Heart right ventricle (tissue), 16 donors: ENCODE data around the gene ZNF780B. TPM values are rescaled to one million over a fixed set of nuclear protein-coding genes. Genes with fewer than 3 reads are reported as not detected.

Experiments
- ATAC-seq, 8 donors: fragments of 200-7000 bp; cut with Tn5 transposase; one replicate each; pipeline ENCODE4 v1.9.1; 2020; ENCODE audit warnings: mild to moderate bottlenecking in 8 of 8, moderate library complexity in 8 of 8, moderate number of reproducible peaks in 1 of 8
- DNase-seq, 2 donors: peaks; one replicate each; pipeline ENCODE4 v3.0.0-alpha.2; 2020
- H3K27ac ChIP-seq, 10 donors: fragments of 200-600 bp; sonication (generic) in 2 of 10; one replicate each; pipeline versions ENCODE4 v1.5.0 to v1.8.0; 2020 to 2022; ENCODE audit warnings: mild to moderate bottlenecking in 3 of 10
- H3K27me3 ChIP-seq, 7 donors: fragments of 200-600 bp; one replicate each; pipeline ENCODE4 v1.8.0; 2021 to 2022; ENCODE audit warnings: mild to moderate bottlenecking in 2 of 7
- H3K36me3 ChIP-seq, 9 donors: fragments of 200-600 bp; sonication (generic) in 1 of 9; one replicate each; pipeline versions ENCODE4 v1.5.0 to v1.8.0; 2020 to 2022; ENCODE audit warnings: mild to moderate bottlenecking in 2 of 9
- H3K4me1 ChIP-seq, 9 donors: fragments of 200-600 bp; sonication (generic) in 1 of 9; one replicate each; pipeline versions ENCODE4 v1.5.0 to v1.8.0; 2020 to 2022; ENCODE audit warnings: mild to moderate bottlenecking in 4 of 9
- H3K4me3 ChIP-seq, 10 donors: fragments of 200-600 bp; sonication (generic) in 2 of 10; one replicate each; pipeline versions ENCODE4 v1.5.0 to v1.8.0; 2020 to 2022; ENCODE audit warnings: mild to moderate bottlenecking in 7 of 10, moderate library complexity in 2 of 10
- H3K9me3 ChIP-seq, 11 donors: fragments of 200-600 bp in 10 of 11; sonication (generic) in 2 of 11; one replicate each; pipeline versions ENCODE4 v1.5.0 to v1.8.0; 2013 to 2022; ENCODE audit warnings: mild to moderate bottlenecking in 2 of 11, control low read depth in 1 of 11, moderate library complexity in 1 of 11
- CTCF ChIP-seq, 9 donors: fragments of 200-600 bp; sonication (generic) in 2 of 9; IDR thresholded peaks; one replicate each; pipeline versions ENCODE4 v1.5.0 to v1.8.0; 2021 to 2022; ENCODE audit warnings: antibody characterized with exemption in 9 of 9, mild to moderate bottlenecking in 5 of 9, moderate library complexity in 1 of 9
- WGBS, 2 donors: extraction: QIAGEN DNeasy Blood & Tissue Kit; methylation state at CpG; one replicate each; pipeline ENCODE4 v1.1.7; 2013; ENCODE audit warnings: inconsistent platforms in 1 of 2; 5-methylcytosine and 5-hydroxymethylcytosine counted together
- intact Hi-C, 10 donors: fragments of 100-400 bp; cut with DNase I; formaldehyde crosslinking; loops; one replicate each; pipeline versions ENCODE4 v1.11.1 to v1.14.2; 2022
- long read RNA-seq, 3 donors: library from polyadenylated mRNA; unstranded; transcript quantifications; one replicate each; pipeline ENCODE4 v2.0.0, GENCODE V29; 2020 to 2021
- polyA plus RNA-seq, 2 donors: library from polyadenylated mRNA; stranded (reverse); fragments of 200-250 nt; gene quantifications; one replicate each; pipeline ENCODE4 v1.2.3, GENCODE V29; 2013
- total RNA-seq, 10 donors: library from RNA; stranded (reverse); fragmentation: NEBNext Ultra II Directional in 3 of 10; extraction: Animal tissue kit (Norgen Biotek cat#: 25700) in 3 of 10; gene quantifications; one replicate each; pipeline versions ENCODE4 v1.2.1 to v1.2.4, GENCODE V29; 2021 to 2023
- donor health status: Arrhythmogenic right ventricular cardiomyopathy.
- donor health status: ischemic (EF 13 %, LVEDD 7.1; RV severe dilation, severe dysfunction).
- donor health status: healthy with polysubstance abuse.
- donor health status: DM: no; HTN: yes; CAD: no.
- donor health status: DM: no; HTN: no; CAD: no.
- donor health status: ischemic (EF 25% LVEDD 6.9; RV normal size, moderate dysfunction).
- donor health status: ischemic (EF 25% LVEDD 5.7; RV mildly dilated, moderate dysfunction).
- donor health status: healthy.
- donor health status: DM: yes; HTN: yes; CAD: no.
- donor health status: Ischemic cardiomyopathy.
- donor health status: ischemic (EF 35%, LVEDD 5.7; RV mildly dilated, moderate dysfunction).
- donor health status: nonischemic (EF 11% LVEDD 7.7; RV severe dilation, severe dysfunction).
- donor health status: DM: yes; HTN: yes; CAD: no.
- donor health status: PGD.
- donor health status: ischemic (EF 29% LVEDD 5.4; RV normal size, mild dysfunction).
- donor health status: nonischemic (EF 23%, LVEDD 6.1; RV moderate dilation, normal function).

The ZNF780B gene
- total RNA-seq (10 to 100 TPM; 20.6 to 29.7 (median 25.8) TPM), polyA plus RNA-seq (10 to 100 TPM in 1 of 2 donors, 1 to 10 TPM in 1; 3.1 to 18.1 TPM)
- long read RNA-seq, donor 1, full-length matches to known transcripts, result 1 of 3 reads
- long read RNA-seq, donor 1, partial matches to known transcripts, result 0 of 3 reads
- long read RNA-seq, donor 1, other reads (novel, unspliced or antisense), result 2 of 3 reads
- long read RNA-seq, donor 2, full-length matches to known transcripts, result 1 of 5 reads
- long read RNA-seq, donor 2, partial matches to known transcripts, result 0 of 5 reads
- long read RNA-seq, donor 2, other reads (novel, unspliced or antisense), result 4 of 5 reads
- long read RNA-seq, donor 3, full-length matches to known transcripts, result 1 of 3 reads
- long read RNA-seq, donor 3, partial matches to known transcripts, result 0 of 3 reads
- long read RNA-seq, donor 3, other reads (novel, unspliced or antisense), result 2 of 3 reads

DNA sequence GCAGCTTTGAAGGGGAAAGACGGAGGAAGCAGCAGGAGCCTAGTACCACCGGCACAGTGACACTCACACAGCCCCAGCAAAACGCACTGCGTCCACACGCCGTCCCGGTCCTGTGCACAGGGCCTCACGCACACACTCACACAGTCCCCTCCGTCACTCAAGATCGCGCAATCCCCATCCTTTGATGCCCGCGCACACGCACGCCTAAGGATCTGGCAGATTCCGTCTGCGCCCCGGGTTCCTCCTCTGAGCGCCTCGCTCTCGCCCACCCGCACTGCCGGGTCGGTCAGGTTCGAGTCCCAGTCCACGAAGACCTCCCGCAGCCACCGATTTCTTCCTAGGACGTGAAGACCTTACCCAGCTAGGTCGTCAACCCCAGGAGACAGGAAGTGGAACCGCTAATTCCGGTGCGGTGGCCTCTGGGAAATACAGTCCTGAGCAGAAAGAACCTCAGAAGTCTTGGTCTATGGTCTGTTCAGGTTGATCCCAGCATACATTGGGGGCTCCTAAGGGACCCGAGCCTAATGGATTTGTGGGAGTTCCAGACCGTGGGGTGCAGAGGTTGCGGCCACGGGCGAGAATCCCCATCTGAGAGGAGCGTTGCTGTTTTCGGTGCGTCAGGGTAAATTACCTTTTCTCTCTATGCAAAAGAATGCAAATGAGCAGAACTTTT is at the start of gene ZNF780B:
TSS of gene ZNF780B (minus strand) at position 400 of the 673 bp plus-strand sequence. CDS start 5,899 bp downstream, outside the sequence.
- H3K36me3 ChIP-seq, result no peaks in the 10 kb centered on the region
- no peaks in the 10 kb centered on the region for H3K27me3 ChIP-seq
- H3K27ac ChIP-seq, result peak within 1 kb of the TSS; percentile 59 to 84 (median 81)
- H3K4me3 ChIP-seq, result peak within 1 kb of the TSS; percentile 68 to 89 (median 78)
- 0 to 1% methylated on average over 41 of the region's 41 CpGs for WGBS, 2 donors
- DNase-seq (peak; percentile 45 to 54), ATAC-seq (peak; percentile 89 to 99 (median 96))
- intact Hi-C loops, result loop anchor here in 3 of 10 donors (10.0 kb wide), 1 partner anchor 51 kb away; no protein-coding TSS in a partner anchor
- no peak for TF ChIP-seq CTCF (IDR thresholded peaks at IDR 0.05)
- H3K4me1 ChIP-seq, result peaks cover 0 to 31% (median 16%) of the 10 kb centered on the region in 9 donors
- H3K9me3 ChIP-seq, result peaks cover 0 to 50% (median 20%) of the 10 kb centered on the region in 11 donors

DNA sequence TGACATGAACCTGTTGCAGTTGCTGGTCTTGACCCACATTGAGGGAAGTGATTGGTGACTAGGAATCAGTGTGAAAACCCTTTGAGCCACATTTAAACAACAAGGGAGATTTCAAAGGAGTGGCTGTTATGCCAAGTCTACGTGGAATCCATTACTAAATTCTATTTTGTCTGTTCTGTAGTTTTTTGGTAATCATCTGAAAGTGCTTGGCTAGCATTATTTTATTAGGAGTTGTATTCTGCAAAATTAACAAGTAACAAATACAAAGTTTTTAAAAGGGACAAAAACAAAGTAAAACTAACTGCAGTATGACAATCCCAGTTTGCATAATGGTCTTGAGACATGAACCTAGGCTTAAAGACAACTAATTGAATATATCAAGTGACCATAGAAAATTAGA is 48.7 kb upstream of the ZNF780B start:
- intact Hi-C loops, result no loop called here
- WGBS, 2 donors, result 45 to 52% methylated on average over 1 of the region's 1 CpG

DNA sequence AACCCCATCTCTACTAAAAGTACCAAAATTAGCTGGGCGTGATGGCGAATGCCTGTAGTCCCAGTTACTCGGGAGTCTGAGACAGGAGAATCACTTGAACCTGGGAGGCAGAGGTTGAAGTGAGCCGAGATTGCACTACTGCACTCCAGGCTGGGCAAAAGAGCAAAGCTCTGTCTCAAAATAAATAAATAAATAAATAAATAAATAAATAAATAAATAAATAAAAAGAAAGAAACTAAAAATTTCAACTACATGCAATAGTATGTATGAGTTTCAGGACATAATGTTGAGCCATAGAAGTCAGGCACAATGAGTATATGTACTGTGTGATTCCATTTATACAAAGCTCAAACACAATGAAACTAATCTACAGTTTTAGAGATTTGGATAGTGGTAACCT is 47.6 kb upstream of the ZNF780B start:
- intact Hi-C loops, result no loop called here
- H3K4me1 ChIP-seq, result no peaks in the 10 kb centered on the region
- TF ChIP-seq CTCF (IDR thresholded peaks at IDR 0.05), result no peak

More for the DNA sequence above, 48.7 kb upstream of the ZNF780B start:
- no peak for ATAC-seq
- no peaks in the 10 kb centered on the region for H3K36me3 ChIP-seq
- H3K27ac ChIP-seq, result no peak overlapping the region
- no peak for TF ChIP-seq CTCF (IDR thresholded peaks at IDR 0.05)
- H3K9me3 ChIP-seq, result no peaks in the 10 kb centered on the region
- peaks cover 0 to 5% (median 0%) of the 10 kb centered on the region in 7 donors for H3K27me3 ChIP-seq
- no peaks in the 10 kb centered on the region for H3K4me1 ChIP-seq
- DNase-seq, result no peak
- no peak overlapping the region for H3K4me3 ChIP-seq

DNA sequence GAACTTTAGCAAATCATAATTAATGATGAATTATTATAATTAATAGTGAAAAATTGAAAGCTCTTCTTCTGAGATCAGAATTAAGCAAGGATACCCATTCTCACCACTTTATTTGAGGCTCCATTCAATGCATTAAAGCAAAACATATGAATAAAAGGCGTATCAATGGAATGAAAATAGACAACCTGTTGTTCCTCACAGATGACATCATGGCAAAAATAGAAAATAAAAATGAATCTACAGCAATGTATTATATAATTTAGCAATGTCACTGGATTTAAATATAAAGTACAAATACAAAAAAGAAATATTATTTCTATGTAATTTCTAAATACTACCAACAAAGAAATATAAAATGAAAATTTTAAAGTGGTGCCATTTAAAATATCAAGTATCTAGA is 45.8 kb upstream of the ZNF780B start:
- WGBS, 2 donors, result 75 to 86% methylated on average over 1 of the region's 1 CpG
- H3K36me3 ChIP-seq, result no peaks in the 10 kb centered on the region
- H3K27ac ChIP-seq, result no peak overlapping the region
- H3K4me1 ChIP-seq, result no peaks in the 10 kb centered on the region
- no peak for TF ChIP-seq CTCF (IDR thresholded peaks at IDR 0.05)
- no peak for ATAC-seq
- no peak for DNase-seq
- no peaks in the 10 kb centered on the region for H3K9me3 ChIP-seq
- H3K4me3 ChIP-seq, result no peak overlapping the region
- intact Hi-C loops, result no loop called here
- H3K27me3 ChIP-seq, result peaks cover 0 to 21% (median 0%) of the 10 kb centered on the region in 7 donors

More for the DNA sequence above, 47.6 kb upstream of the ZNF780B start:
- Histone ChIP-seq H3K36me3 (no peaks in the 10 kb centered on the region), H3K27me3 (peaks cover 0 to 4% (median 0%) of the 10 kb centered on the region in 7 donors), H3K4me3 (no peak overlapping the region), H3K9me3 (no peaks in the 10 kb centered on the region), H3K27ac (no peak overlapping the region)
- DNase-seq (no peak), ATAC-seq (no peak)
- 85 to 91% methylated on average over 4 of the region's 4 CpGs for WGBS, 2 donors
